HCT116 (cell line): ENCODE measurements around the gene MDP1. TPM values are rescaled to one million over a fixed set of nuclear protein-coding genes. Genes with fewer than 3 reads are reported as not detected.

Experiments
- ATAC-seq: fragments of 200-7000 bp; cut with Tn5 transposase; 2 replicates; pipeline ENCODE4 v1.9.1; 2020; ENCODE audit warnings: mild to moderate bottlenecking, moderate library complexity
- BruUV-seq: library from RNA; stranded (reverse); fragments of 400-500 nt; replicated peaks from 2 replicates; lab custom pipeline; 2021; lab: Mats Ljungman, UMichigan
- CTCF ChIA-PET: fragments of 300-600 bp; sonication (Branson Sonifier 250); formaldehyde crosslinking; loops from one replicate; lab custom pipeline; 2021; ENCODE audit warnings: antibody characterized with exemption; lab: Charles Lee
- POLR2A ChIA-PET: fragments of 300-600, 350-600 bp; sonication (Branson Sonifier 250); formaldehyde crosslinking; loops from one replicate; lab custom pipeline; 2021; ENCODE audit warnings: antibody characterized with exemption; lab: Charles Lee
- RAD21 ChIA-PET, 2 experiments: fragments of 300-600 bp; sonication (Branson Sonifier 250); formaldehyde crosslinking; loops; one replicate each; lab custom pipeline; 2023; ENCODE audit warnings: low total read pairs in 2 of 2; ENCODE audit not compliant: uncharacterized antibody in 2 of 2, unreplicated experiment in 2 of 2, low non-redundant PET in 1 of 2; lab: Charles Lee
- DNase-seq: peaks from one replicate; pipeline ENCODE4 v3.0.0-alpha.2; 2010; ENCODE audit warnings: low read depth, low spot score
- H2AFZ ChIP-seq: fragments of 200-600 bp; shearing (Covaris generic), sonication (generic); 2 replicates; pipeline ENCODE4 v1.6.1; 2017; ENCODE audit warnings: low read depth, mixed run types, mixed read lengths, antibody characterized with exemption, low read length; ENCODE audit not compliant: poor library complexity, severe bottlenecking
- H3K27ac ChIP-seq: 2 replicates; pipeline ENCODE4 v1.5.1; 2012; ENCODE audit warnings: low read depth, low read length
- H3K27me3 ChIP-seq: fragments of 200-600 bp; sonication (generic); 2 replicates; pipeline ENCODE4 v1.6.1; 2016; ENCODE audit warnings: mixed run types, low read length, mixed read lengths; ENCODE audit not compliant: insufficient read depth
- H3K36me3 ChIP-seq, 2 experiments: fragments of 200-500 bp in 1 of 2; fragments of 200-600 bp in 1 of 2; sonication (Bioruptor generic) in 1 of 2; sonication (generic) in 1 of 2; 2 replicates each; pipeline versions ENCODE4 v1.5.1 to v1.6.1; 2014 to 2016; ENCODE audit warnings: low read length in 2 of 2, inconsistent platforms in 1 of 2, mixed read lengths in 1 of 2, mixed run types in 1 of 2; ENCODE audit not compliant: insufficient read depth in 2 of 2, control insufficient read depth in 1 of 2
- H3K4me1 ChIP-seq, 2 experiments: fragments of 200-600 bp in 1 of 2; sonication (generic) in 1 of 2; 2 replicates each; pipeline versions ENCODE4 v1.5.1 to v1.6.1; 2012 to 2017; ENCODE audit warnings: low read length in 2 of 2, inconsistent platforms in 1 of 2, mild to moderate bottlenecking in 1 of 2, mixed read lengths in 1 of 2, mixed run types in 1 of 2, moderate library complexity in 1 of 2; ENCODE audit not compliant: insufficient read depth in 2 of 2, control insufficient read depth in 1 of 2
- H3K4me2 ChIP-seq: fragments of 200-600 bp; sonication (generic); 2 replicates; pipeline ENCODE4 v1.6.1; 2017; ENCODE audit warnings: mixed run types, low read length, mixed read lengths
- H3K4me3 ChIP-seq, 2 experiments: fragments of 200-600 bp in 1 of 2; sonication (generic) in 1 of 2; replicated peaks in 1 of 2; 2 replicates each; pipeline ENCODE4 v1.5.1; 2011 to 2016; ENCODE audit warnings: low read length in 2 of 2, control low read depth in 1 of 2, low read depth in 1 of 2, mild to moderate bottlenecking in 1 of 2, mixed read lengths in 1 of 2, mixed run types in 1 of 2
- H3K79me2 ChIP-seq: fragments of 200-600 bp; sonication (generic); 2 replicates; pipeline ENCODE4 v1.6.1; 2017; ENCODE audit warnings: mild to moderate bottlenecking, mixed run types, low read length, moderate library complexity, mixed read lengths; ENCODE audit not compliant: insufficient read depth
- H3K9ac ChIP-seq: fragments of 200-600 bp; sonication (generic); 2 replicates; pipeline ENCODE4 v1.6.1; 2016; ENCODE audit warnings: low read length, mixed read lengths
- H3K9me2 ChIP-seq: fragments of 200-600 bp; sonication (generic), shearing (Covaris generic); 2 replicates; pipeline ENCODE4 v1.6.1; 2017; ENCODE audit warnings: mixed run types, mild to moderate bottlenecking, moderate library complexity; ENCODE audit not compliant: insufficient read depth
- H3K9me3 ChIP-seq, 2 experiments: fragments of 200-500 bp in 1 of 2; fragments of 200-600 bp in 1 of 2; sonication (Bioruptor generic) in 1 of 2; sonication (generic) in 1 of 2; 2 replicates each; pipeline ENCODE4 v1.6.1; 2014 to 2017; ENCODE audit warnings: low read length in 2 of 2, mixed read lengths in 2 of 2, inconsistent platforms in 1 of 2, low read depth in 1 of 2, mild to moderate bottlenecking in 1 of 2, mixed run types in 1 of 2, moderate library complexity in 1 of 2; ENCODE audit not compliant: control insufficient read depth in 1 of 2, insufficient read depth in 1 of 2
- H4K20me1 ChIP-seq: fragments of 200-600 bp; sonication (generic), shearing (Covaris generic); 2 replicates; pipeline ENCODE4 v1.6.1; 2017; ENCODE audit warnings: mixed run types, mild to moderate bottlenecking, moderate library complexity; ENCODE audit not compliant: insufficient read depth
- CBX3 ChIP-seq: IDR thresholded peaks from 2 replicates; pipeline ENCODE4 v1.6.1; 2012; ENCODE audit warnings: low read depth
- CEBPB ChIP-seq: IDR thresholded peaks from 2 replicates; pipeline ENCODE4 v1.6.1; 2012; ENCODE audit warnings: low read depth
- EGR1 ChIP-seq: IDR thresholded peaks from 2 replicates; pipeline ENCODE4 v1.6.1; 2012; ENCODE audit warnings: low read depth
- ELF1 ChIP-seq: IDR thresholded peaks from 2 replicates; pipeline ENCODE4 v1.6.1; 2012; ENCODE audit warnings: low read depth, borderline replicate concordance
- EZH2 ChIP-seq: fragments of 200-600 bp; sonication (generic); IDR thresholded peaks from 2 replicates; pipeline ENCODE4 v1.6.1; 2017; ENCODE audit warnings: antibody characterized with exemption, mixed run types
- EZH2phosphoT487 ChIP-seq: fragments of 200-600 bp; IDR thresholded peaks from 2 replicates; pipeline ENCODE4 v1.6.1; 2018; ENCODE audit warnings: antibody characterized with exemption, borderline replicate concordance
- FOSL1 ChIP-seq: IDR thresholded peaks from 2 replicates; pipeline ENCODE4 v1.6.1; 2012; ENCODE audit warnings: low read depth
- MAX ChIP-seq: IDR thresholded peaks from 2 replicates; pipeline ENCODE4 v1.6.1; 2012
- POLR2A ChIP-seq: IDR thresholded peaks from 2 replicates; pipeline ENCODE4 v1.7.0; 2011; ENCODE audit warnings: borderline replicate concordance; ENCODE audit not compliant: insufficient read depth, insufficient read length; ENCODE audit errors: extremely low read depth
- POLR2AphosphoS5 ChIP-seq: IDR thresholded peaks from 2 replicates; pipeline ENCODE4 v1.6.1; 2011; ENCODE audit warnings: mild to moderate bottlenecking, low read depth, low read length, moderate library complexity
- RAD21 ChIP-seq: IDR thresholded peaks from 2 replicates; pipeline ENCODE4 v1.6.1; 2012; ENCODE audit warnings: low read depth, mild to moderate bottlenecking
- REST ChIP-seq: IDR thresholded peaks from 2 replicates; pipeline ENCODE4 v1.6.1; 2012; ENCODE audit warnings: low read depth
- SP1 ChIP-seq: IDR thresholded peaks from 2 replicates; pipeline ENCODE4 v1.6.1; 2012; ENCODE audit warnings: low read depth
- SRF ChIP-seq: IDR thresholded peaks from 2 replicates; pipeline ENCODE4 v1.6.1; 2012; ENCODE audit warnings: low read depth
- TCF7L2 ChIP-seq: IDR thresholded peaks from 2 replicates; pipeline ENCODE4 v1.7.0; 2011; ENCODE audit warnings: borderline replicate concordance, inconsistent platforms; ENCODE audit not compliant: insufficient read depth, insufficient read length; ENCODE audit errors: extremely low read depth
- YY1 ChIP-seq: IDR thresholded peaks from 2 replicates; pipeline ENCODE4 v1.6.1; 2011; ENCODE audit warnings: low read length, low read depth, moderate library complexity, mild to moderate bottlenecking; ENCODE audit not compliant: insufficient replicate concordance; ENCODE audit errors: extremely low read depth
- ZBTB33 ChIP-seq: IDR thresholded peaks from 2 replicates; pipeline ENCODE4 v1.6.1; 2011; ENCODE audit warnings: mild to moderate bottlenecking, low read length, moderate library complexity; ENCODE audit not compliant: insufficient replicate concordance; ENCODE audit errors: extremely low read depth
- ZNF274 ChIP-seq: fragments of 200-500 bp; sonication (Bioruptor generic); IDR thresholded peaks from 2 replicates; pipeline ENCODE4 v1.6.1; 2014; ENCODE audit warnings: mild to moderate bottlenecking, low read depth, low read length, inconsistent platforms
- intact Hi-C: fragments of 100-400 bp; cut with micrococcal nuclease; formaldehyde crosslinking; loops from 2 replicates; pipeline ENCODE4 v1.10.0; 2022
- total RNA-seq: library from RNA; stranded (reverse); gene quantifications from one replicate; pipeline ENCODE4 v1.2.1, GENCODE V29; 2021; ENCODE audit not compliant: unreplicated experiment
- TF ChIP-seq, protein P1 (sequence below): IDR thresholded peaks from 2 replicates; pipeline ENCODE4 v1.6.1; 2012

MDP1 gene
- total RNA-seq, 1 experiment from 2014 or later, result 15.9 TPM

GRCh38 chr14:24182110-24182882, 33.6 kb downstream of the MDP1 start:
- Histone ChIP-seq H3K9me3 (no peaks in the 10 kb centered on the region), H4K20me1 (no peaks in the 10 kb centered on the region), H3K4me1 (peaks cover under 1 to 2% of the 10 kb centered on the region in 2 experiments; a peak in 2 of 4 replicates), H3K27me3 (no peaks in the 10 kb centered on the region), H3K9ac (no peak overlapping the region), H3K27ac (no peak overlapping the region), H3K4me2 (no peak overlapping the region), H3K9me2 (no peaks in the 10 kb centered on the region), H3K4me3 (no peak overlapping the region), H3K36me3 (peaks cover 43 to 60% of the 10 kb centered on the region in 2 experiments; a peak in 3 of 4 replicates), H3K79me2 (peaks cover 25% of the 10 kb centered on the region; the same call in 1 of the 2 replicates), H2AFZ (no peak overlapping the region)
- ChIA-PET CTCF (no interaction called here), POLR2A (interaction anchor here (1.3 kb wide), 1 partner anchor 21 kb away, joined by 3 read pairs; the partner anchor contains the start of gene IRF9), RAD21 (no interaction called here)
- ATAC-seq (no peak), DNase-seq (no peak)
- intact Hi-C loops, result no loop called here
- BruUV-seq, result no TSS peak
- TF ChIP-seq EZH2 (no peak), POLR2A (no peak), REST (no peak), RAD21 (no peak), SRF (no peak), POLR2AphosphoS5 (no peak), ELF1 (no peak), CEBPB (no peak), CBX3 (no peak), SP1 (no peak), FOSL1 (no peak), EZH2phosphoT487 (no peak), MAX (no peak), EGR1 (no peak), ZNF274 (no peak), TCF7L2 (no peak), YY1 (no peak), ZBTB33 (no peak)
- TF ChIP-seq, protein P1, sequence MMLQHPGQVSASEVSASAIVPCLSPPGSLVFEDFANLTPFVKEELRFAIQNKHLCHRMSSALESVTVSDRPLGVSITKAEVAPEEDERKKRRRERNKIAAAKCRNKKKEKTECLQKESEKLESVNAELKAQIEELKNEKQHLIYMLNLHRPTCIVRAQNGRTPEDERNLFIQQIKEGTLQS, result no peak
